GM12873 (cell line): Measurements from ENCODE around the gene NSD1.

Source experiments
- CTCF ChIP-seq: IDR thresholded peaks from 2 replicates; pipeline ENCODE4 v1.5.1; 2012; ENCODE audit warnings: low read depth, mild to moderate bottlenecking, moderate library complexity, low read length, control low read depth; ENCODE audit not compliant: insufficient read depth; ENCODE audit errors: missing control alignments

The NSD1 gene

DNA sequence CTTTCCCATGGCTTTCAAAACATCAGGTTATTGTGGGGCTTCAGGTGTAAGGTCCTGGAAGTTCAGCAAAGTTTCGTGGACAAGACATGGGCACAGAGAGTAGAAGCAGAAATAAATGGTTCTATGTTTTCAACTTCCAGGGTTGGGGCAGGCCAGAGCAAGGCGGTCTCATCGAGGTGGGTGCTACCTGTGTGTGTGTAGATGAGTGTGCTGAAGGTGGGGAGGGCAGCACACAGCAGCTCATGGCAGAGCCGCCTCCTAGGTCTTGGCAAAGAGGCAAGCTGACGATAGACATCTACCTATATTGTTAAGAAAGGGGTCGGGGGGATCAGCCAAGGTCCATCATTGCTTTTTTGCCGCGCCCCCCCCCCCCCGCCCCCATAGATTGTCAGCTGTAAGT is 166.1 kb downstream of the NSD1 start:
- no peak for TF ChIP-seq CTCF

DNA sequence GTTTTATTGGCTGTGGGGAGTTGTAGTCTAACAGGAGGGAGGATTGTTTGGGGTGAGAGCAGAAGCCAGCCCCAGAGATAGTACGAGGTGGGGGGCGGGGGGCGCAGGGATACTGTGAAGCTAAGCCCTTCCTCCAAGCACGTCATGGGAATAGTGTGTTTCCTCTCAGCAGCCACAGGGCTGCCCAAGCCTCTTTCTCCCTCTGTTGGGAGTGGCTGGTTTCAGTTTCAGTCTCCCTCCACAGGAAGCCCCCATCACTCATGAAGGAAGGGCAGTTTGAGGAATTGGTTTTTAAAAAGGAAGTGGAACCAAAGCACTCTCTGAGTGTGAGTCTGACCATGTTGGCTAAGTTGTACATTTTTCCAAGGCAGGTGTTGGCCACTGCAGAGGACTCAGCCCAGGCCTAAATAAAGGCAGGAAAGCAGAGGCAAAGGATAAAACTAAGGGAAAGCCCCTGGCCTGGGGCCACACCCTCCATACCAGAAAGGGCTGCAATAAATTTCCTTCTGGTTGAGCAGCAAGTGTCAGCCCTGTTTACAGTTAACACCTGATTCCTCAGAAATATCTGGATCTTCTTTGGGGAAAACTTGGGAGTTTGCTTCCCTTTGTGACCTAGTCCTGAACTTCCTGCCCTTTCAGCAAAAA is 166.8 kb downstream of the NSD1 start:
- no peak for TF ChIP-seq CTCF

- no peak for TF ChIP-seq CTCF
Measured at GRCh38 chr5:177300951-177301350, 167.4 kb downstream of the NSD1 start.

DNA sequence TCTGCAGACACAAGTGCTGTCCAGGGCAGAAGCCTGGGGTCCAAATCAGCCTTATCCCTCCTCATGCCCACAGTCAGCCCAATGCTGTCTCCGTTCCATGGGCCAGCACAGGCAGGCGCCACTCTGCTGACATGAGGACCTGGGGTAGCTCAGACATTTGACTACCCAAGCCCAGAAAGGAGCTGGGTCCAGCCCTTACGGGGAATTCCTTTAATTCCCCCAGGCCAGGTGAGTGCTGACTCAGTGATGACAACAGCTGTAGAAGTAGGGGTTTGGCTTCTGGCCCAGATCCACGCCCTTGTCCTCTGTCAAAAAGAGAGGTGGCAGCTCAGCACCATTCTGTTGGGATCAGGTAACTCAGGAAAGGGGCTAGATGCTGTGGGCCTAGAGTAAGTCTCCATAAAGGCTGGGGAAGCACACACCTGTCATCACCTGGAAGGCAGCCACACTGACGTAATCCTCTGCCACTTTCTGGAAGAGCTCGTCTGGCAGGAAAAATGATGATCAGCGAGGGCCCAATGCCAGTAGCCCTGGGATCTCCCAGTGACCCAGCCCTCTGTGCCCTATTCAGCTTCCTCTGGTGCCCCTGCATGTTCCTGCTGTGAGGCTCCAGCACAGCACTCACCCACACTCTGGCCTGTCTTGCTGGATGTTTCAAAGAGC is 168.1 kb downstream of the NSD1 start:
- no peak for TF ChIP-seq CTCF

- TF ChIP-seq CTCF, result peak; percentile 48
Measured at GRCh38 chr5:177302354-177303110, 169.0 kb downstream of the NSD1 start.

GRCh38 chr5:177303121-177303924 is 169.8 kb downstream of the NSD1 start, which contains the start of the genes PRELID1 and RAB24:
Gene PRELID1, plus strand, starts transcription at chr5:177303799. Its CDS starts 187 bp downstream, at chr5:177303986.
Gene RAB24, minus strand, starts transcription at chr5:177303719. Its CDS starts 431 bp downstream, at chr5:177303288.
- peak; percentile 48 for TF ChIP-seq CTCF

DNA sequence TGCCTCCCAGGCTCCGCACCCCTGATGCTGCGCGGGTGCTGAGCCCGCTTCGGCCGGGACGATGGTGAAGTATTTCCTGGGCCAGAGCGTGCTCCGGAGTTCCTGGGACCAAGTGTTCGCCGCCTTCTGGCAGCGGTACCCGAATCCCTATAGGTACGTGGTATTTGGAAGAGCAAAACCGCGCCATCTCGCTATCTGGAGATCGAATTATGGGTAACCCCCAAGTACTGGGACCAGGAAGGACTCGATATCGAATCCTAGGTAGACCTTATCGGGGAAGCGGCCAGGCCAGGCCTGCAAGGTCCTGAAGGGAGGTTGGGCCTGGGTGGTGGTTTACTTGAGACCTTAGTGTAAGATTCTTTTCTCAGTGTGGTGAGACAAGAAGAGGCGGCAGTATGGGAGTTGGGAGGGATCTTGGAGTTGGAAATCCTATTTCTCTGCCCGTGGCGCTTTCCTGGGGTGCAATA is 170.4 kb downstream of the NSD1 start:
- TF ChIP-seq CTCF, result no peak
